IMR-90 (cell line): Measurements from ENCODE around the gene RYR1. TPM values are rescaled to one million over a fixed set of nuclear protein-coding genes. Genes with fewer than 3 reads are reported as not detected.

ENCODE experiments used
- ATAC-seq: fragments of 200-7000 bp; cut with Tn5 transposase; 2 replicates; pipeline ENCODE4 v1.9.1; 2020; ENCODE audit warnings: low read depth, mild to moderate bottlenecking, moderate library complexity
- BruUV-seq: library from RNA; stranded (reverse); fragments of 400-500 nt; replicated peaks from 2 replicates; lab custom pipeline; 2021; lab: Mats Ljungman, UMichigan
- CTCF ChIA-PET: fragments of 300-600 bp; formaldehyde crosslinking; extraction: SDS; loops from one replicate; lab custom pipeline; 2021; ENCODE audit warnings: antibody characterized with exemption; lab: Yijun Ruan, JAX
- POLR2A ChIA-PET: fragments of 300-600 bp; sonication (Branson Sonifier 250); formaldehyde crosslinking; loops from one replicate; lab custom pipeline; 2022; ENCODE audit warnings: antibody characterized with exemption; ENCODE audit not compliant: unreplicated experiment; lab: Charles Lee
- DNase-seq: peaks from one replicate; pipeline ENCODE4 v3.0.0; 2013
- H2AFZ ChIP-seq: replicated peaks from 2 replicates; pipeline ENCODE3; 2013; ENCODE audit warnings: low read length, mild to moderate bottlenecking; ENCODE audit not compliant: poor library complexity
- H2AK5ac ChIP-seq: 2 replicates; pipeline ENCODE4 v1.6.1; 2013; ENCODE audit warnings: low read depth, low read length, inconsistent platforms
- H2AK9ac ChIP-seq: replicated peaks from 2 replicates; pipeline ENCODE3; 2013; ENCODE audit warnings: mild to moderate bottlenecking, low read depth, low read length, moderate library complexity; ENCODE audit not compliant: poor library complexity
- H2BK120ac ChIP-seq: 2 replicates; pipeline ENCODE4 v1.6.1; 2013; ENCODE audit warnings: low read depth, low read length, inconsistent platforms
- H2BK15ac ChIP-seq: 3 replicates; pipeline ENCODE4 v1.6.1; 2013; ENCODE audit warnings: low read depth, low read length, inconsistent platforms
- H2BK20ac ChIP-seq: 2 replicates; pipeline ENCODE4 v1.6.1; 2013; ENCODE audit warnings: low read depth, mild to moderate bottlenecking, inconsistent platforms, low read length, moderate library complexity
- H2BK5ac ChIP-seq: 2 replicates; pipeline ENCODE4 v1.6.1; 2013; ENCODE audit warnings: mild to moderate bottlenecking, low read depth, low read length, inconsistent platforms; ENCODE audit not compliant: poor library complexity, severe bottlenecking
- H3K14ac ChIP-seq: replicated peaks from 2 replicates; pipeline ENCODE4 v1.6.1; 2013; ENCODE audit warnings: low read depth, low read length, inconsistent platforms
- H3K18ac ChIP-seq: 2 replicates; pipeline ENCODE4 v1.6.1; 2013; ENCODE audit warnings: low read depth, low read length, control low read depth
- H3K23ac ChIP-seq: 2 replicates; pipeline ENCODE4 v1.6.1; 2013; ENCODE audit warnings: low read depth, low read length, inconsistent platforms
- H3K27ac ChIP-seq: 2 replicates; pipeline ENCODE4 v1.5.1; 2013; ENCODE audit warnings: mild to moderate bottlenecking, control low read depth, low read length; ENCODE audit not compliant: insufficient read depth
- H3K27me3 ChIP-seq: 2 replicates; pipeline ENCODE4 v1.6.1; 2013; ENCODE audit warnings: low read length; ENCODE audit not compliant: control insufficient read depth, insufficient read depth
- H3K36me3 ChIP-seq: 2 replicates; pipeline ENCODE4 v1.6.1; 2013; ENCODE audit warnings: low read length, mixed read lengths; ENCODE audit not compliant: control insufficient read depth, insufficient read depth
- H3K4ac ChIP-seq: 2 replicates; pipeline ENCODE4 v1.6.1; 2013; ENCODE audit warnings: low read depth, low read length, inconsistent platforms
- H3K4me1 ChIP-seq: 2 replicates; pipeline ENCODE4 v1.6.1; 2013; ENCODE audit warnings: low read length, mixed read lengths; ENCODE audit not compliant: control insufficient read depth, insufficient read depth
- H3K4me2 ChIP-seq: 2 replicates; pipeline ENCODE4 v1.6.1; 2013; ENCODE audit warnings: low read depth, mild to moderate bottlenecking, control low read depth, low read length, moderate library complexity
- H3K4me3 ChIP-seq: 2 replicates; pipeline ENCODE4 v1.5.1; 2013; ENCODE audit warnings: low read depth, mild to moderate bottlenecking, control low read depth, low read length, moderate library complexity; ENCODE audit not compliant: insufficient read depth
- H3K56ac ChIP-seq: 2 replicates; pipeline ENCODE4 v1.6.1; 2013; ENCODE audit warnings: low read length, inconsistent platforms; ENCODE audit not compliant: insufficient read depth; ENCODE audit errors: extremely low read depth
- H3K79me1 ChIP-seq, 2 experiments: 2 replicates each; pipeline ENCODE4 v1.6.1; 2013; ENCODE audit warnings: low read length in 2 of 2, inconsistent platforms in 1 of 2, low read depth in 1 of 2
- H3K9ac ChIP-seq: 2 replicates; pipeline ENCODE4 v1.6.1; 2013; ENCODE audit warnings: low read depth, low read length, control low read depth
- H3K9me1 ChIP-seq: 2 replicates; pipeline ENCODE4 v1.6.1; 2013; ENCODE audit warnings: low read length, inconsistent platforms; ENCODE audit not compliant: insufficient read depth
- H3K9me3 ChIP-seq: 2 replicates; pipeline ENCODE4 v1.6.1; 2013; ENCODE audit warnings: low read length; ENCODE audit not compliant: control insufficient read depth, insufficient read depth
- H4K20me1 ChIP-seq: 2 replicates; pipeline ENCODE4 v1.6.1; 2013; ENCODE audit warnings: low read length, inconsistent platforms; ENCODE audit not compliant: insufficient read depth
- H4K5ac ChIP-seq: 2 replicates; pipeline ENCODE4 v1.6.1; 2013; ENCODE audit warnings: mild to moderate bottlenecking, low read depth, low read length, control low read depth
- H4K8ac ChIP-seq, 2 experiments: 2 replicates each; pipeline ENCODE4 v1.6.1; 2013; ENCODE audit warnings: low read depth in 2 of 2, low read length in 2 of 2, control low read depth in 1 of 2, inconsistent platforms in 1 of 2
- H4K91ac ChIP-seq: 2 replicates; pipeline ENCODE4 v1.6.1; 2013; ENCODE audit warnings: low read depth, low read length, inconsistent platforms; ENCODE audit not compliant: insufficient read depth
- BHLHE40 ChIP-seq: fragments of 150-350 bp; IDR thresholded peaks from 2 replicates; pipeline ENCODE4 v1.6.1; 2016; ENCODE audit warnings: mild to moderate bottlenecking, low read depth, low read length
- CEBPB ChIP-seq: IDR thresholded peaks from 2 replicates; pipeline ENCODE4 v1.6.1; 2012; ENCODE audit warnings: low read depth, low read length, improper control_type of control experiment
- CHD1 ChIP-seq: IDR thresholded peaks from 2 replicates; pipeline ENCODE4 v1.6.1; 2012; ENCODE audit warnings: low read depth, low read length, improper control_type of control experiment
- CTCF ChIP-seq: conservative IDR thresholded peaks from 2 replicates; pipeline ENCODE4 v1.5.1; 2012; ENCODE audit warnings: mild to moderate bottlenecking, low read depth, low read length, improper control_type of control experiment
- ELK1 ChIP-seq: fragments of 150-350 bp; IDR thresholded peaks from 2 replicates; pipeline ENCODE4 v1.6.1; 2016; ENCODE audit warnings: low read depth, mild to moderate bottlenecking, low read length, moderate library complexity, borderline replicate concordance
- MAFK ChIP-seq: IDR thresholded peaks from 2 replicates; pipeline ENCODE4 v1.6.1; 2012; ENCODE audit warnings: low read depth, low read length, improper control_type of control experiment
- RAD21 ChIP-seq: IDR thresholded peaks from 2 replicates; pipeline ENCODE4 v1.6.1; 2012; ENCODE audit warnings: low read length, improper control_type of control experiment
- RFX5 ChIP-seq: IDR thresholded peaks from 2 replicates; pipeline ENCODE4 v1.8.0; 2012; ENCODE audit warnings: low read depth, mild to moderate bottlenecking, low read length, moderate library complexity
- SMC3 ChIP-seq: fragments of 150-350 bp; IDR thresholded peaks from 2 replicates; pipeline ENCODE4 v1.6.1; 2016; ENCODE audit warnings: low read depth, mild to moderate bottlenecking, antibody characterized with exemption, low read length, moderate library complexity
- USF2 ChIP-seq: fragments of 150-350 bp; IDR thresholded peaks from 2 replicates; pipeline ENCODE4 v1.6.1; 2017; ENCODE audit warnings: mild to moderate bottlenecking, antibody characterized with exemption, low read length, low read depth
- WGBS, 2 experiments: methylation state at CpG; one replicate each; pipeline versions ENCODE4 v1.1.5 to v1.1.7; 2013; ENCODE audit warnings: missing lambda C conversion rate in 2 of 2; ENCODE audit not compliant: insufficient read length in 1 of 2; ENCODE audit errors: extremely low coverage in 2 of 2; 5-methylcytosine and 5-hydroxymethylcytosine counted together
- dilution Hi-C: fragments of 300-500 bp; cut with HindIII; formaldehyde crosslinking; loops from one replicate; pipeline ENCODE4 v1.14.3; 2018; ENCODE audit warnings: low sequenced_read_pairs; ENCODE audit not compliant: unreplicated experiment
- in situ Hi-C: fragments of 300-500 bp; cut with MboI; formaldehyde crosslinking; loops from 3 replicates; pipeline ENCODE4 v1.14.3; 2019; ENCODE audit warnings: low sequenced_read_pairs, inconsistent platforms, mixed read lengths
- intact Hi-C: fragments of 100-400 bp; cut with micrococcal nuclease; formaldehyde crosslinking; loops from 2 replicates; pipeline ENCODE4 v1.10.0; 2022
- polyA plus RNA-seq, 3 experiments: library from polyadenylated mRNA; depleted of rRNA; stranded (reverse); fragments of >200 nt; gene quantifications; 2 replicates each; pipeline ENCODE4 v1.2.3, GENCODE V29; 2012; ENCODE audit warnings: low replicate concordance in 1 of 3
- total RNA-seq: library from RNA; depleted of rRNA; stranded (reverse); fragments of >200 nt; gene quantifications from 2 replicates; pipeline ENCODE4 v1.2.3, GENCODE V29; 2012

Gene RYR1
- total and polyA plus RNA-seq, 2 of the 4 experiments (the other 2 are of a cell fraction) = not detected

GRCh38 chr19:38492181-38492813, 58.8 kb downstream of the RYR1 start:
- TF ChIP-seq SMC3 (no peak), RFX5 (no peak), USF2 (no peak), CEBPB (no peak), MAFK (no peak), ELK1 (no peak), CHD1 (no peak), BHLHE40 (no peak), CTCF (no peak), RAD21 (no peak)
- no peak overlapping the region for H3K27ac ChIP-seq
- H4K91ac ChIP-seq = no peak overlapping the region
- H2AK5ac ChIP-seq = no peak overlapping the region
- peaks cover 2% of the 10 kb centered on the region for H3K27me3 ChIP-seq
- H2BK15ac ChIP-seq = no peak overlapping the region
- no peak overlapping the region for H3K4me2 ChIP-seq
- H2BK5ac ChIP-seq = no peak overlapping the region
- CTCF ChIA-PET = interaction anchor here (0.7 kb wide), 1 partner anchor 432 kb away, joined by 3 read pairs; no protein-coding TSS in a partner anchor
- WGBS, 2 experiments = 57% methylated on average over 2 of the region's 9 CpGs; no CpG with 5 or more reads in 1 of the 2 experiments
- H2BK20ac ChIP-seq = no peak overlapping the region
- H3K14ac ChIP-seq = no peak overlapping the region
- dilution Hi-C loops = no loop called here
- H4K20me1 ChIP-seq = no peaks in the 10 kb centered on the region
- no peak overlapping the region for H4K5ac ChIP-seq
- H3K56ac ChIP-seq = no peak overlapping the region
- H3K9me1 ChIP-seq = no peaks in the 10 kb centered on the region
- intact Hi-C loops = no loop called here
- no peak overlapping the region for H3K23ac ChIP-seq
- no peak overlapping the region for H3K4ac ChIP-seq
- POLR2A ChIA-PET = no interaction called here
- no peaks in the 10 kb centered on the region for H3K4me1 ChIP-seq
- H3K4me3 ChIP-seq = no peak overlapping the region
- in situ Hi-C loops = no loop called here
- H3K9ac ChIP-seq = no peak overlapping the region
- H3K9me3 ChIP-seq = peaks cover 2% of the 10 kb centered on the region; the same call in 1 of the 2 replicates
- H3K18ac ChIP-seq = no peak overlapping the region
- no peak overlapping the region for H2BK120ac ChIP-seq
- DNase-seq = no peak
- H4K8ac ChIP-seq = no peak overlapping the region
- BruUV-seq = no TSS peak
- no peak for ATAC-seq
- no peaks in the 10 kb centered on the region for H3K36me3 ChIP-seq
- no peaks in the 10 kb centered on the region for H3K79me1 ChIP-seq
- H2AFZ ChIP-seq = no peak overlapping the region
- H2AK9ac ChIP-seq = no peak overlapping the region
